ENCODE measurements around the gene INSIG1.

The INSIG1 gene

DNA sequence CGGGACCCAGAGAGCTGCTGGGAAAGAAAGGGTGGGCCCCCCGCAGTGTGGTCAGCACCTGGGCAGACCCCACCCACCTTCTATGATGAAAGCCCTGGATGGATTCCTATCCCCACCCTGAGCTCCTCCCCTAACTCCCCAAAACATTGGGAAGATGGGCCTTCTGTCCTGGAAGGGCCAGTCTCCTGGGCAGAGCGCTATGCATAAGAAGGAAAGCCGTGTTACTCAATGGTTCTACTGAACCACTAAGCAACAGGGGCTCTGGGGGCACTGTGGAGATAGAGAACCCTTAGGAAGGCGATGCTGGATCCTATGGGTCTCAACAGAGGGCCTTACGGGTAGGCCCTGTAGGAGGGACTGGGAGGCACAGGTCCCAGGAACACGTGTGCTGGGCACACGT lies 30.7 kb upstream of the INSIG1 start:
- no peak for DNase-seq

DNA sequence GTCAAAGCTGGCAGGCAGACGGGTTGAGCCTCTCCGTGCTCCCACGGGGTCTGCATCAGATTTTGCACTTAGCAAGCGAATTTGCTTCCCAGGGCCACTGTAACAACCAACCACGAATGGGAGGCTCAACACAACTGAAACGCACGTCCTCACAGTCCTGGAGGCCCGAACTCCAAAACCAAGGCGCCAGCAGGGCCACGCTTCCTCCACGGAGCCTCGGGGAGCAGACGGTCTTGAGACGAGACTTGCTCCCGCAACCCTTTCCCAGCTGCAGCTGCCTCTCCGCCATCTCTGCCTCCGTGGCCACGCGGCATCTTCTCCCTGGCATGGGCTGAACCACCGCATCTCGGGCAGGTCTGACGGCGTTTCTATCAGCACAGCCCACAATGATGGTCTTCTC lies 30.2 kb upstream of the INSIG1 start:
- DNase-seq: no peak

DNA sequence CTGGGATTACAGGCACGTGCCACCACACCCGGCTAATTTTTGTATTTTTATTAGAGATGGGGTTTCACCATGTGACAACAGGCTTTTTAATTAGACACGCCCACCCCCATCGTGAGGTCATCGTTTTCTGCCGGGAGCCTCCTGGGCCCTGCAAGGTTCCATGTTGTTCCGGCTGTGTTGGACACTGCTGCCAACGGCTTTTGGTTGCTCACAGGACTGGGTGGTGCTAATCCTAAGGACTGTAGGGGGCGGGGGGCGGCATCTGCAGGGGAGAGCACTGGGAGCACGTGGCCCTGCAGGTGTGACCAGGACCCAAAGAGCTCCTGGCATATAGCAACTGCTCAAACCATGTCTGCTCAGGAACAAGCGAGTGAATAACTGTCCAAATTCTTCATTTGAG lies 29.5 kb upstream of the INSIG1 start:
- DNase-seq: no peak

DNA sequence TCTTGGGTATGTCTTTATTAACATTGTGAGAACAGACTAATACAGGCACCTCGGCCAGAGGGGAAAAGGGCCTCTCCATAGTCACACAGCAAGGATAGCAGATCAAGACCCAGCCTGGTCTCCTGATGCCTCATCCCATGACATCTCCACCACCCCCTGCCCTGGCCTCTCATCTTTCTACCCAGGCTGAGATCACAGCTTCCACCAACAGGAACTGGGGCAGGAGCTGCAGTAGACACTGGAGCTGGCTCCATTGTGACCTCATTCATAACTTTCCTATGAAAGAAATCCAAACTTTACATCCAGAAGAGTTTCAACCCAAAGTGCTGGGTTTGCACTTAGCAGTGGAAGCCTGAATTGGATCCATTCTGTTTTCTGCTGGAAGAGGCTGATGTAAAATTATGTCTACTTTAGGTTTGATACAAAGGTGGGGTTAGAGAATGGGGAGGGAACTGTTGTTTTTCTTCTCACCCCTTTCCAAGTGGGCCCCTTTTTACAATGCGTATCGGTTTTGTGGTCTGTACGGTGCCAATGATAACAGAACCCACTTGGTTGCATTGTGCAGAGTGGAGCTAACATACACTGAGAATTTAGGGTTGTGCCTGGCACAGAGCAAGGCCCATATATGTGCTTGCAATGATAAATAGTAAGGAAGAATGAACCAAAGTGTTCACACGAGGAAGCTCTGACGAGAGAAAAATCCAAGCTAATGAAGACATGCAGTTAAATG lies 28.6 kb upstream of the INSIG1 start:
- no peak for DNase-seq

DNA sequence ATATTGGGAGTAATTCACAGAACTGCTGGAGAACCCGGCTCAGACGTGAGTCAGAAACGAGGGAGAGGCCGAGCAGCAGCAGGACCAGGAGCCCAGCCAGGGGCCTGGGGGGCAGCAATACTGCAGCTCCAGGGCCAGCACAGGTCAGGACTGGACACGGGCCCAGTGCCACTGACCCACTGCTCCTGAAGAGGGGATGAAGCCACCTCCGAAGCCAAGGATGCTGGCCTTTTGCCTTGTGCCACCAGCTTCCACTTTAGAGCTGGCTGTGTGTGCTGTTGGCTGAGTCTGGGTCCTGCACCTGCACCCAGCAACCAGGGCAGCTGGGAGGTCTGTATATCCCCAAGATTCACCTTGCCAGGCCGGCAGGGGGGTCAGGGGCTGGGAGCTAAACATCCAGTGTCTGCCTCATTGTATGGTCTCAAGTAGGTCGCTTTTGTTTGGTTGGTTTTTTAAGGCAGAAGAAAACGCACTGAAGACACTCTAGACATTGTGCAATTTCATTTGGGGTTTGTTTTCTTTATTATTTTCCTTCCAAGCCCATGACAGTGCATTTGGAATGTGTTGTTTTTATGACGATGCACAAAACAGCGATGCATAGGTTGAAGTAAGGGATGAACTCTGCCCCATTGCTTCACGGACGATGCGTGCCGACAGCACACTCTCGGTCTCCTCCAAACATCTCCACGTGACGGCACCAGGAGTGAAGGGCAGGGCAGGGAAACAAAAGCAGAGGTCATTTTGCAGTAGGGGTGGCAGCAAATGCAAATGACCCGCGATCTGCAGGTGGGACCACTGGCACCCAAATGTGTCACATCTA lies 27.7 kb upstream of the INSIG1 start:
- DNase-seq: no peak

DNA sequence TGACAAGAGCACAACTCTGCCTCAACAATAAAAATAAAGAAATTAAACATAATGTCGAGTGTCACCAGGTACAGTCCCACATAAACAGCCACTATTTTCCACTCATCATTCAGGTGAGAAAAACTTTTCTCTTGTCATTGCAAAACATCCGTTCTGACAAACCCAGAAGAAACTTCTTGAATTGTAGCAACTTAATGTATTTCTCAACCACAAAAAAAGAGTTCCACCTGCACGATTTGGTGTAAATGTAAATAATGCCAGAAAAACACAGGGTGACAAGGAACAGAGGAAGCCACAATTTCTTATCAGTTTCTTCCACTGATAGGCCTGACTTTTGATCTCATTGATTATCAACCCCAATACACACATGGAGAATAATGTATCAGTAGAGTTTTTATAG lies 26.8 kb upstream of the INSIG1 start:
- no peak for DNase-seq

DNA sequence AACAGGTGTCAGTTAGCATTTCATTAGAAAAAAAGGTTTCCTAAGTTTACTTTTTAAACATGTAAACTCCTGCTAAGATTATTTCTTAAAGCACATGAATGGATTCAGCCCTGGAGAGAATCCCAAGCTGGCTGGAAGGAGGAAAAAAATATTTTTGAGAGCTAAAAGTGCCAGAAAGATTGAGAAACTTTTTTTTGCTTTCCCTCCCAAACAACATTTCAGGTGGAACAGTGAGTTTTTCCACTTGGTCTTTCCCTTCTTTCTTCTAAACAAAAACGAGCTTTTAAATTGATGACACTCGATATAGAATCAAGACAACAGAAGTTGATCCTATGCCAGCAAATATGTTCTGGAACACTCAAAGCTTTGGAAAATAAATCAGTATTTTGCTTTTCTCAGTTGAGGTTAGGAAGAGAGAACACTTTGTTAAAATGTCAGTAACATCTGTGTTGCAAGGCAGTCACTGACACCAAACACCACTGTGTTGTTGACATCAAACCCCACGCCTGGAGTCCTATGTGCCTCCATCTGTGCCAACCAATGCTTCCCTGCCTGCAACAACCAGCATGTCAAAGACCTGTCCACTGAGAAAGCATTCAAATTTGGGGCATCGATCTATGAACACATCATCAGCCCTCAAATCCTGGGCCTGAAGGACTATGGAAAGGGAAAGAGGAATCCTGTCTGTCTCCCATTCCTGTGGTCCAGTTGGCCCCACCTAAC lies 22.9 kb upstream of the INSIG1 start:
- no peak for DNase-seq

DNA sequence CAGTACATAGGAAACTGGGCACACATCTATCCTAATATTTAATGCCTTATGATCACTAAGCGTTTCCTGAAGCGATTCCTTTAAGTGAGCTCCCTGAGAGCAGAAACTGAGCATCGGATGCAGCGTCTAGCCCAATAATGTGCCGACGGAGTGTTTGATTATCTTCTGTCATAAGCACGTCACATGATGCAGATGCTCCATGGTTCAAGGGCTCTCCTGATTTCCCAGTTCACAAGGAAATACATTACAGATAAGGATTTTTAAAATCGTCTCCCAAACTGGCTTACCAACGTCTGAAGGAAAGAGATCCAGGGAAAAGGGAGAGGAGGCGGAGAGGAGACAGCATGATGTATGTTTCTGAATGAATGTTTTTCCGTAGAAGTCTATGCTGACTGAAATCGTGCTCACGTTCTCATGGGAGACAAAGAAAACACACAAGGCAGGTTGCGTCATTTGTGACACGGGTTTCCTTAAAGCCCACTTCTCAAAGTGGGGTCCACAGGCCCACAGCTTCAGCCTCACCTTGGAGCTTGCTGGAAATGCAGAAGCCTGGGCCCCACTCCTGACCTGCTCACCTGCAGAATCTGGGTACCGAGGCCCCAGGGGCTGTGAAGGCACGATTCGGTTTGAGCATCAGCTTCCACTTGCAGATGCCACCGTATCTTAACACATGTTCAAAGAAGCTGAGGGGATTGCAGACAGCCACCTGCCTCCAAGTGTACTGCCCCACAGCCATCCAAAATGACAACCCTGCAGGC lies 21.5 kb upstream of the INSIG1 start:
- no peak for DNase-seq

DNA sequence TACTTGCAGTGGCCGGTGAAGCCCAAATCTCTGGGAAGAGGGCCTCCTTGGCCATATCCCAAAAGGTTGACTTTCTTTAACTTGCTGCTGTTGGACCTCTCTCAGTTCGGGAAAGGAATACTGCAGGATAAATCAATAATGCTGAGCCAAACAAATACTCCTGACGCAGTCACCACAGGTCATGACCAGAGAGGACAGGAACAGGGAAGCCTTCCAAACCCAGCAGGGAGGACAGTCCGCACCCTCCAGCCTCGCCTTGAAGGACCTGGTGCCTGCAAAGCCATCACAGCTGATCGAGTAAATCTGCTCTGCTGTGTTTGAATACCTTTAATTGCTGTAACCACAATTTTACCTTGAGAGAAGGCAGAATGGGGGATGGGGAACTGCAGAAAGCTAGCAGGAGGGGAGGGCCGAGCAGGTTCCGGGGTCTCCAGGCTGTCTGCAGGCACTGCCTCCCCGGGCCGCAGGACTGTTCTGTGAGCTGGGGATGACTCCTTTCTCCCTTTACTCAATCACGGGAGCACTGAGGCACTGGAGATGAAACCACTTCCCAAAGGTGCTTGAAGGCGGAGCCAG lies 20.8 kb upstream of the INSIG1 start:
- no peak for DNase-seq

DNA sequence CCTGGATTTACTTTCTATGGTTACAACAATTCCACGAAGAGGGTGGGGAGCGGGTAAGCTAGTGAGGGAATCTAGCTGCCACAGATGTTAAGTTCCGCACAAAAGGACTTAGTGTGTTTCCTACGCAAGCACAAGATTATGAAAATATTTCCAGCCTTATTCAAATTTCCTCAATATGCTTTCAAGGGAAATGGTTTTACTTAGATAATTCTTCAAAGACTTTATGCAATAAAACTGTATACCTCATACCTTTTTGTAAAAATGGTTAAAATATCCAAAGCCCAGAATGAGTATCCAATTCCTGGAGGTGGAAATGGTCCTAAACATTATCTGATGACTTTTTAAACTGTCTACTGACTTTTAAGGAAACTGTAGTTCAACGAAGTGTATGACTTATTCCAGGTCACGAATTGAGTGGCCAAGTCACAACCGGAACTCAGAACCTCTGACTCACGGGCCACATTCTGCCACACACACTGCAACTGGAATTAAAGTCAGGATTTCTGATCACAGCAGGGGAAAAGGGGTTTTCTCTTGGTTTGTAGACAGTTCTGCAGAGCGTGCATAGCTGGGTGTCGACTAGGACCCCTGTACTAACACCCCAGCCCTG lies 20.2 kb upstream of the INSIG1 start:
- DNase-seq: no peak

DNA sequence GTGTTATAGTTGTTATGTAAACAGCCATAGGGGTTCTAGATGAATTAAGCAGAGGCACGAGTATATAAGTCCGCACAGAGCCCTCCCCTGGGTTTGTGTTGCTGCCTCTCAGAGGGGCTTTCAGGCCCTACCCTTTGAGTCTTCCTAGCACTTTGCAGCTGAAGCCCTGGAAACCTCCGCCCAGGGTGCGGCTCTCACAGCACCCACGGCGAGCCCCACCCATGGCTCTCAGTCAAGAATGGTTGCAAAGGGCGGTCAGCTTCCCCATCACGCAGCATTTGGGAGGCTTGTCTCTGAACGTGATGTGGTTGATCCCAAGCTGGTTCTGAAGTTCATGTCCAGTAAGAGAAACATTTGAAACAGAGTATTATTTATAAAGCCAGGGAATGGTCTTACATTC lies 18.8 kb upstream of the INSIG1 start:
- no peak for DNase-seq

DNA sequence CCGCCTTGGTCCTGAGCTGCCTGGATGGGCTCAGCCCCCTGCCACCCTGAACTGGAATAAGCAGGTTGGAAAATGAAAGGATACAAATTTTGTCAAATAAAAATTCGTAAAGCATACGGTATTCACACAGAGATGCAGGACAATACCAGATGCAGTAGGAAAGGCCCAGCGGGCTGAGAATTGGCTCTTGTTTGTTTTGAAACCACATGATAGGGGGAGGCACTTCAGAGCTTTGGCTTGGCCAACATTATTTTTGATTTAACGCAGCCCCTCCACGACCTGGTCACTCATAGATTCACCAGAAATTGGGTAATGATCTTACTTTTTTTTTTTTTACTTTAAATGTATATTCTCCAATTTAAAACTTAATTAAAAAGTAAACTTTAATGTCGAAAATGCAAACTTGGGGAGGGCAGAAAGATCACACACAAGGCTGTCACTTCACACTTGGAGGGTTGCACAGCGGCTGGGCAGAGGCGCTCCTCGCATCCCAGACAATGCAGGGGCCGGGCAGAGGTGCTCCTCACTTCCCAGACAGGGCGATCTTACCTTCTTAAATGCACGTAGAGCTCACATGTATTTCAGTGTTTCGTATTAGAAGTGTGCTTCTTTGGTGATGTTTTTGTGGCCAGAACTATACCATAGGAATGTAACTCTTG lies 17.8 kb upstream of the INSIG1 start:
- no peak for DNase-seq

DNA sequence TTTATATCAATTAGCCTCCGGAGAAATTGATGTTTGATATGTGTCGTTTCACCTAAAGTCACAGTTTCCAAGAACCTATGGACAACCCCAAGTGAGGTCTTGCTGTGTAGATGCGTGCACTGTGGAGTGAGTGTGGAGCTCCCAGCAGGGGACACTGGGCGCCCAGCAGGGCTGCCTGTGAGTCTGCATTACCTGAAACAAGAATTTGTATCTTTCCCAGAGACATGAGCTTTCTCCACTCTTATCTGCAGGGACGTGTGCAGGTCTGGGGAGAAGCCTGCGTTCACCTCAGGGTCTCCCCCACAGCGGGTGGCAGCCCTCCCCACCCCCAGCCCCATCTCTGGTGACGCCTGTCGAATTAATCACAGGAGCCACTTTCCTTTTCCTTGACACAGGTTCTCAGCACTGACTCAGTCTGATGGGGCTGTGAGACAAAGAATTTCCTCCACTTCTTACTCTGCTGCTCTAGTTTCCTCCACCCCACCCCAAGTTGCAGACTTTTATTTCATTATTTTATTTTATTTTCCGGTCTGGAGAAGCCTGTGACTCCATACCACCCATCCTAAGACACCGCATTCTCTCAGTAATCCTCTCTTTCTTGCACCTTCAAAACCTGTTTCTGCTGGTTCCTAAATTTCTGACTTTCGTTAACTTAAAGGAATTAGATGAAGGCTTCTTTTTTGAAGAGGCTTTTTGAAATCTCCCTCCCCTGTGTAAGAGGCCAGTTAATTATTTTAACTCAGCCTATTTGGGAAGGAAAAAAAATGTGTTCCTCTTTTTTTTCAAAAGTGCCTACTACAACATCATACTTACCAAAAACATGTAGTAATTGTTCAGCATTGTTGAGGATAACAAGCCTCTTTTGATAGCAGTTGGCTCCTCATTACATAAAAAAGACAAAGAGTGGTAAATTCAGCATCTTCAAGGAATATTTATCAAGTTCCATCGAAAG lies 17.0 kb upstream of the INSIG1 start:
- no peak for DNase-seq

DNA sequence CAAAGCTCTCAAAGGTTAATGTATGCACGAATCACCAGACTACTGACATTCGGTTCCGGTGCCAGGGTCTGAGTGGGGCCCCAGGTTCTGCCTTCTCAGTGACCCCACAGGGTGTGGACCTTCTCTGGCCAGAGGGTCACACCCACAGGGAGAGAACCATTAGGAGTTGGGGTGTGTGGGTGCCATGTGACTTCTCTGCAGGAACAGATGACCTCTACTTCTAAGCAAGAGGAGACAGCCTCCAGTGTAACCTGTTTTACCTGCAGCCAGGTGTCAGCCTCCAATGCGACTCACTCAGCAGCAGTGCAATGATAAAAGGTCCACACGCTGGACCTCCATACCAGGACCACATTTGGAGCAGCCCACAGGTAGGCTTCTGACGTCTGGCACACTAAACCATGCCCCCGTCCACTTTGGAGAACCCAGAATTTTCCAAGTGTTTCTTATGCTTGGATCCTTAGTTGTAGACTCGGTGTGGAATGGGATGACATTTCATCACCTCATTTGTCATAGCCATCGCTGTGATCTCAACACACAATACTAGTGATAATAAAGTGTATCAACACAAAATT lies 16.2 kb upstream of the INSIG1 start:
- DNase-seq: no peak

DNA sequence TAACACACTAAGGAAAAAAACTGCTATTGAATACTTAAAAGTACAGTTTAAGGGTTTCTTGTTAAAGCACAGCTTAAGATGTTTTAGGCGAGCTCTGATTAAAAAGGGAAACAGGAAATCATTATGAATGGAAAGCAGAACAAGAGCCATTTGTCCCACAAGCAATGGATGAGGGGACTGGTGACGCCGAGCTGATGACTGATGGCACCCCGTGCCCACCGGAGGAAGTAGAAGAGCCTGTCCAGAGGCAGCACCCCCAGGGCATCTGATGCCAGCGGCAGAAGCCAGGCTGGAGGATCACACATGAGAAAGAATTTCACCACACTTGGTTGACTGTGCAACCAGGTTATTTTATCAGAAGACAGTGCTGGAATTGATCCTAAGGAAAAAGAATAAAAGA lies 15.0 kb upstream of the INSIG1 start:
- peak in 1 of 2 donors; percentile 51 for DNase-seq

DNA sequence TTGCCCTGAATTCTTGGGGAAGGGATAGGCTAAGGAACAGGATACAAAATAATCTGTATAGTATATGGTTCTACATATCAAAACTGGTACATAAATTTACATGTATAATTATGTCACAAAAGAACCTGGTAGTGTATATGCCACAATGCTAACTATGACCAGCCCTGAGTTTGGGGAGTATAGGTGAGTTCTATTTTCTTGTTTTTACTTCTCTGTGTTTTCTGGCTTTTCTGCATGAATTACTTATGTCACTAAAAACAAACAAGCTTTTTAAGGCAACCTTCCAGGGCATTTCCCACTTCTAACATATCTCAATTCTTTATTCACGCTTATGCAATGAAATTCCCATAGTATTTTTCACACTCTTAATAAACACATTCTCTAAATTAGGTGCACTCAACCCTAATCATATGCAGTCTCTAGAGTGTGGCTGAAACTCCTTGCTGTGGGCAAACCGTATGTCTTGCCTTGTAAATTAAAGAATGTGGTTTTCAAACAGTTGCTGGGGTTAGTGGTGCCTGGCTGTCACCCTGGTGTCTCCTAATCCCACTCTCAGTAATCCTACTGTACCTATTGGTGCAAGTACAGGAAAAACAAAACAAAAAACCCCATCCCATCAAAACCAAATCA lies 14.0 kb upstream of the INSIG1 start:
- no peak for DNase-seq

DNA sequence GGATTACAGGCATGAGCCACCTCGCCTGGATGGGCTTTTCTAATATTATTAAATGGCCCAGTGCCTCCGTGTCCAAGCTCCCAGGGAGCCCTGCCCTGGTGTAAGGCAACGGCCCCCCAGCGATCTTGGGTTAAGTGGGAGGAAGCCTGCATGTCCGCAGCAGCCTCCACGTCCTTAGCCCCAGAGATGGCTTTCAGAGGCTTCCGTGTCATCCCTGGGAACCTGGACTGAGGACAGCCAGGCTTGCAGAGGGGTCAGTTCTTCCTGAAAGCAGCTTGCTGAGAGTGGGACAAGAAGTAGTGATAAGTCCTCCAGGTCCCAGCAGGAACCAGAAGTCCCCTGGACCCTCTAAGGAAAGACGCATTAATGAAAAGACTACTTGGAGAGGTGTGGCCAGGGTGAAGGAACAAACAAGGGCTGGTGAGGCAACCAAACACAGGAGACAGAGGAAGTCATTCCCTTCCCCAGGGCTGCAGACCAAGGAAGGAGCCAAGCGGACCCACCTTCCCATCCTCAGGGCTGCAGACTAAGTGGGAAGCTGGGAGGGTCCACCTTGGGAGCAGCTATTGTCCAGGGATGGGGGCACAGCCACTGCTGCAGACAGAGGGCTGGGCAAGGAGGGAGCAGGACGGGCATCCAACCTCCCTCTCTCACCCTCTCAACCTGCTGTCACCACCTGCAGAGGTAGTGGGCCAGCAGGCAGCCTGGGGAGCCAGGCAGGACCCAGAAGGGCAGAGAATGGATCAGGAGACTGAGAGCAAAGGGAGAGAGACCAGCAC lies 13.0 kb upstream of the INSIG1 start:
- no peak for DNase-seq

DNA sequence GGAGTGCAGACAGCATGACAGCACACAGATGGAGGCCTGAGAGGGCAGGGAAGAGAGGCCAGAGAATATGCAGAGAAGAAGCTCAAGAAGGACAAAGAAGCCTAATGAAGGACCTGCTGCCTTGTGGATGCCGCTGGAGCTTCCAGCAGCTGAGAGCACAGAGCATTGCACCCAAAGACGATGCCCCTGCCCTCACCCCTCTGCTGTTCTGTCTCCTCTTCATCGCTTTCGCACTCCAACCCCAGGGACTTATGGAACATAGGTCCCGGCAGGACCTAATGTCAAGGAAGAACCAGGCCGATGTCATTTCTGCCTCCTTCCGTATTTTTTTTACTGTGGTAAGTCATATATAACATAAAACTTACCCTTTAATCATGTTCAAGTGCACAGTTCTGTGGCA lies 12.3 kb upstream of the INSIG1 start:
- no peak for DNase-seq

DNA sequence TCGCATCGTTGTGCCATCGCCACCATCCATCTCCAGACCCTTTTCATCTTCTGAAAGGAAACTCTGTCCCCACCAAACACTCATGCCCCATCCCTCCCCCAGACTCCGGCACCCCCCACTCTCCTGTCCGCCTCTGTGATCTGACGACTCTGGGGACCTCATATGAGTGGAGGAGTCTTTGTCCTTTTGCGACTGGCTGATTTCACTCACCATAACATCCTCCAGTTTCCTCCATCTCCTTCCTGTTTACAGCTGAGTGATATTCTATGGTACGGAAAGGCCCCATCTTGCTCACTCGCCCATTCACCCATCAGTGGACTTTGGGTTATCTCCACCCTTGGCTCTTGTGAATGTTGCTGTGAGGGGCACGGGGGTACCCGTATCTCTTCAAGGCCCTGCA lies 11.8 kb upstream of the INSIG1 start:
- DNase-seq: no peak
